GM18951 (cell line): ENCODE measurements around the gene HMGB1.
"Not testable (repeated sequence)": the region's sequence is repeated elsewhere in the genome, so short reads cannot be mapped to it uniquely, and the experiment has no call there.

Experiments
- POLR2A ChIP-seq: IDR thresholded peaks from 4 replicates; pipeline ENCODE4 v1.6.1; 2011; ENCODE audit warnings: mild to moderate bottlenecking; ENCODE audit not compliant: insufficient read length, insufficient read depth; ENCODE audit errors: extremely low read depth
- in situ Hi-C: fragments of 300-500 bp; cut with MboI; formaldehyde crosslinking; loops from one replicate; pipeline ENCODE4 v1.12.0; 2022; ENCODE audit warnings: low sequenced_read_pairs, mixed read lengths, inconsistent platforms; ENCODE audit not compliant: unreplicated experiment

Gene HMGB1

DNA sequence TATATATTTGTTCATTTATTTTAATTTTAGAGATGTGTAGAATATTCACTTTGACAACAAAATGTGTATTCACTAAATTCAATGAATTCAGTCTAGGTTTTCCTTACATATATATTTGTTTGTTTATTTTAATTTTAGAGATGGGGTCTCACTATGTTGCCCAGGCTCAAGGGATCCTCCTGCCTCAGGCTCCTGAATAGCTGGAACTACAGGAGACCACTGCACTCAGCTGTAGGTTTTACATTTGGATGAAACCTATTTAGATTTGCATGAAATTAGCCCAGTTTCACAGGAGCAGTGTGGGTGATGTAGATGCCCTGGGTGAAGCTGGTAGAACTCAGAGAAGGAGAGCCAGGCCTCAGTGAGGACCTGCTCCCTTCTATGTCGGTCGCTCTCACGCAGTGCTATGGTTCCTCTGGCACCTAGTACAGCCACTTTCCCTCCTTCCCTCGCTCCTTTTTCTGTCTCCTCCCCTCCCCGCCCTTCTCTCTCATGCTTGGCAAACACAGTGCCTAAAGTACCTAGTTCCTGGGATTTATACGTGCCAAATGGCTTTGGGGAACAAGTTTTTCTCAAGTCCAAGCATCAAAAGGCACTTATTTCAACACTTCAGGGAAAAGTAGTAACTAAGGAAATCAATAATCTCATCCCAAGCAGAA is 14.7 kb upstream of the HMGB1 start:
- in situ Hi-C loops = no loop called here
- no peak for TF ChIP-seq POLR2A

DNA sequence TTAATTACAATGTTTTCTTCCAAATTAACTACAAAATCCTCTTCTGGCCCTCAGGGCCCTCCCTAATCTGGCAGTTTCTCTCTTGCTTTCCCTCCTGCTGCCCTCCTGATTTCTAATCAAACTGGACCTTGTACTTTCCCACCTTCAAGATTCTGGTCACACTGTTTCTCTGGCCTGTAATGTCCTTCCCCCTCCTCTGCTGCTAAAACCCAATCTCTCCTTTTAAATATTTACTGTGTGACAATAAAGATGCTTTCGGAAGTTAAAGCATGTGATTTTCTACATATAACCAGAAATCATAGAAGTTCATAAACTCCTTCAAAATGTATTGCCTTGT is 14.1 kb upstream of the HMGB1 start:
- no peak for TF ChIP-seq POLR2A
- in situ Hi-C loops = no loop called here

DNA sequence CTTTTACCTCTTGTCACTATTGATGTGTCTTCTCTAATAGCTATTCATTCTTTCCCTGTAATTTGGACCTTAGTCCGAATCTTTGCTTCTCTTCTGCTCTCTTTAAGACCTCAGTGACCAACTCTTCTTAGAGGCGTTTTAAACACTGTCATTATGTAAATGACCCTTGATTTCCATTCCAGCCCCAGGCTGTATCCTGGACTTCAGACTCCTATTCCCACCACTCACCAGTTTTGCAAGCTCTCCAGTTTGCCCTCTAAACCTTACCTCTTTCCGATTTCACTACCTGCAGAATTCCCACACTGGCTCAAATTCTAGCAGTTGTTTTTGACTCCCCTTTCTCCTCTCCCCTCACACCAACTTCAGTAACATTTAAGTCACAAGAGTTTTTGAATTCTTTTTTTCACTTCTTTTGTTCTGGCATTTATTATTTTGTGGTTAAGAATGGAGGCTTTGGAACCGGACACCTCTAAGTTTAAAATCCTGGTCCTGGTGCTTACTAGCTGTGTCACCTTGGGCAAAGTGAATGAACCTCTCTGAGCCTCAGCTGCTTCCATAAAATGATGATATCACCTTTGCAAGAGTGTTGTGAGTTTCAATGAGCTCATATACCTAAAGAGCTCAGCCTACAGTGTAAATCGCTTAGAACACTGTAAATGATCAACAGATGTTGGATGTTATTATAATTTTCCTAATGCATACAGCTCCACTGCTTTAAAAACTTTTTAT is 13.6 kb upstream of the HMGB1 start:
- in situ Hi-C loops = no loop called here
- TF ChIP-seq POLR2A = no peak

DNA sequence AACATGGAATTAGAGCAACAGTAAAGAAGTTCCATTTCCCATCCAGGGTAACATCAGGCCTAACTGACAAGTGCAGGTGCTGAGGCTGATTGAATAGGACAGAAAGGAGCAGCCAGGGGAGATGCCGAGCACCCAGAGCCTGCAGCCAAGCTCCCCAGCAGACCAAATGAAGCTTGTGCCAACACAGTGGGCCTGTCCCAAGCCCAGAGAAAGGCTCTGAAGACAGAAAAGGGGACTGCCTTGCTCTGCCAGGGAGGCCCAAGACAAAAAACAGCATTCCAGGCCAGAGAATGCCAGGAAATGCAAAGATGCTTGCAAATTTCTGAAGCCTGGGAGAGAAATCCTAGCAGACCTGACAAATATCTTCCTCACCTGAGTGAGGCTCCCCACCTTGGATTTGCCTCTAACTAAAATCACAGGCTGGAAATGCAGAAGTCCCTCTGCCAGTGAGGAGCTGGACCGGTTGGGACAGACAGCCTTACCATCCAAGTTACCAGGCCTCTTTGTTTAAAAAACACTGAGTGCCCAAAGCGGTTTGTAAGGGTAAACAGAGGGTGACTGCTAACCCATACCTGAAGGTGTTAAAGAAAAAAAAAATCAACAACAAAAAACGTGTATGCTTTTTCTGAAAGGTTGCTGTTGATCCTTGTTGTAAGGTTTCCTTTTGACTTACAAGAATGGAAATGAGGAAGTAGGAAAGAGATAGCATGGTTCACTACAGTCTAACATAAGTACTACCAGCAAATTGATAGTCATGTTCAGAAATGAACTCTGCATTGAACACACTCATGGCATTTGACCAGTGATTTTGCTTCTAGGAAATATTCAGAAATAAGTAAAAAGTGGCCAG is 11.8 kb upstream of the HMGB1 start:
- in situ Hi-C loops = no loop called here
- TF ChIP-seq POLR2A = no peak

DNA sequence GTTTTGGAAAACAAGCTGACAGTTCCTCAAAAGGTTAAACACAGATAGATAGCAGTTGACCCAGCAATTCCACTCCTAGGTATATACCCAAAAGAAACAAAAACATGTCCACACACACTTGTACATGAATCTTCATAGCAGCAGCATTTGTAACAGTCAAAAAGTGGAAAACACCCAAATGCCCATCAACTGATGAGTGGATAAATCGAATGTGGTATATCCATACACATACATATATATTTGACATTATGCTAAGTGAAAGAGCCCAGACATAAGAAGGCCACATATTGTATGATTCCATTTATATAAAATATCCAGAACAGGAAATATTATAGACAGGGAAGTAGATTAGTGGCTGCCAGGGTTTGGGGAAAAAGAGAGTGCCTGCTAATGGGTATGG is 7.9 kb upstream of the HMGB1 start:
- in situ Hi-C loops = no loop called here
- no peak for TF ChIP-seq POLR2A

DNA sequence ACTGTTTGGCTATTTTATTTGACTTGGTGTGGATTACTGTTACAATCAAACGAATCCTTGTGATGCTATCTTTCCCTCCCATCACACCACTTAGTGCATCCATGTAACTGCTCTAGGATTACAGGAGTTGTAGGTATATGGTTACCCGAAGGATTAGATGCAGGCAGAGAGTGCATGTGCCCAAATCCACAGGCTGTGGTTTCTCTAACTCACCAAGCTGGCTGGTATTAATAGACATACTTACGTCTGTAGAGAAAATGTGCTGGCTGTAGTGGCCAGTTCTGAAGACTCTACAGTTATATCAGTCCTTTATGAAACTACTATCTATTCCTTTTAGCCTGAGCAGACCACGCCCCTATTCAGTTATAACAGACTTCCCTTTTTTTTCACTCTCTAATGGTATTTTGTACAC is 1.1 kb upstream of the HMGB1 start:
- TF ChIP-seq POLR2A = no peak
- in situ Hi-C loops = loop anchor here (5.0 kb wide), 1 partner anchor 75 kb away; no protein-coding TSS in a partner anchor

DNA sequence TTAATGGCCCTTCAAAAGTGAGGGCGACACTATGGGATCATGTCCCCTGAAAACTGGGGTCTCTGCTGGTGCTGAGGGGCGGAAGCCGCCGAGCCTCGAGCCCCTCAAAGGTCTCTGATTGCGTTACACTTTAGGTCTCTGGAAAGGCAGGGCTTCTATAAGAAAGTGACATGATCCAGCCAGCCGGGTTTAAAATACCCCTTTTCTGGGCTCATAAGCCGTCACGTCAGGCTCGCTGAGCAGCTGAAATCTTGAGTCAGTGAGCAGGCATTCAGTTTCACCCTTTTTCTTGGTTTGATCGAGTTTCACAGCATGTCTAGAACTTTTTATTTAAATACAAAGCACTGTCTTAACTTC is 600 bp upstream of the HMGB1 start:
- in situ Hi-C loops = loop anchor here (5.0 kb wide), 1 partner anchor 76 kb away; no protein-coding TSS in a partner anchor
- TF ChIP-seq POLR2A = no peak

DNA sequence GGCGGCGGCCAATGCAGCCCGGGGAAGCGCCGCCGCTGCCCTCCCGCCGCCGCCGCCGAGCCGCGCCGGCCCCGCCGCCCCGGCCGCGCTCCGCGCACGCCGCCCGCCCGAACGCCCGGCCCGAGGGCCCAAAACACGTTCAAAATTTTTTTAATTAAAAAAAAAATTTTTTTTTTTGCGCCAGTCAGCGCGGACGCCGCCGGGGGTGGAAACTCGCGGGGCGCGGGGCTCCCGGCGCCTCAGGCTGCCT is 468 bp downstream of the HMGB1 start:
- TF ChIP-seq POLR2A = no peak
- in situ Hi-C loops = loop anchor here (5.0 kb wide), 1 partner anchor 77 kb away; no protein-coding TSS in a partner anchor

DNA sequence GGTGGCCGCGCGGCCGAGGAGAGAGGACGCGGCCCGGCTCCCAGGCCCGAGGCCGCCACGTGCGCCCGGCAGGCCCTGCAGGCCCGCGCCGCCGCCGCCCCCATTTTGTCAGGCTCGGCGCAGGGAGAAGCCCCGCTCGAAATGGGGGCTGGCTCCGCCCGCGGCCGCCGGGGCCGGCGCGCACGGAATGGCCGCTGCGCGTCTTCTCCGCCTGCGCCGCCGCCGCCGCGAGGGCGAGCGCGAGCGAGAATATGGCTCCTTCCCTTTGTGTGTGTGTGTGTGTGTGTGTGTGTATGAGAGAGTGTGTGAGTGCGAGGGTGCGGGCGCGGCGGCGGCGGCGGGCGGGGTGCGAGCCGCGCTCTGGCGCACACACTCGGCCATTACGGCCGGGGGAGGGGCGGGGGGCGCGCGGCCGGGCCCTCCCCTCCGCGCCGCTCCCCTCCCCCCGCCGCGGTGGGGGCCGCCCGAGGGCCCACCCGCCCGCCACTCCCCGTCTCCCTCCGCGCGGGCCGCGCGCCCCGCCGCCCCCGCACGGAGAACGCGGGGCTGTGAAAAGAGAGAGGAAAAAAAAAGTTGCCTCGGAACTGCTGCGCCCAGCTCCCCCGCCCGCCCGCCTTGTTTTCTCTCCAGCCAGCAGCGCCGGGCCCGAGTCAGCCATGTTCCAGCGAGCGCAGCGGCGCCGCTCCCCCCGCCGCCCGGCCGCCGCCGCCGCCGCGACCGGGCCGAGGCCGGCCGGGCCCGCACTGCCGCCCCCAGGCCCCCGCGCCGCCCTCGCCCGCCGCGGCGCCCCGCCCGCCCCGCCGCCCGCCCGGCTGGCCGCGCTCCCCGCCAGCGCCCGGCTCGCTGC is 1.0 kb downstream of the HMGB1 start:
- no peak for TF ChIP-seq POLR2A
- in situ Hi-C loops = loop anchor here (5.0 kb wide), 1 partner anchor 78 kb away; no protein-coding TSS in a partner anchor

DNA sequence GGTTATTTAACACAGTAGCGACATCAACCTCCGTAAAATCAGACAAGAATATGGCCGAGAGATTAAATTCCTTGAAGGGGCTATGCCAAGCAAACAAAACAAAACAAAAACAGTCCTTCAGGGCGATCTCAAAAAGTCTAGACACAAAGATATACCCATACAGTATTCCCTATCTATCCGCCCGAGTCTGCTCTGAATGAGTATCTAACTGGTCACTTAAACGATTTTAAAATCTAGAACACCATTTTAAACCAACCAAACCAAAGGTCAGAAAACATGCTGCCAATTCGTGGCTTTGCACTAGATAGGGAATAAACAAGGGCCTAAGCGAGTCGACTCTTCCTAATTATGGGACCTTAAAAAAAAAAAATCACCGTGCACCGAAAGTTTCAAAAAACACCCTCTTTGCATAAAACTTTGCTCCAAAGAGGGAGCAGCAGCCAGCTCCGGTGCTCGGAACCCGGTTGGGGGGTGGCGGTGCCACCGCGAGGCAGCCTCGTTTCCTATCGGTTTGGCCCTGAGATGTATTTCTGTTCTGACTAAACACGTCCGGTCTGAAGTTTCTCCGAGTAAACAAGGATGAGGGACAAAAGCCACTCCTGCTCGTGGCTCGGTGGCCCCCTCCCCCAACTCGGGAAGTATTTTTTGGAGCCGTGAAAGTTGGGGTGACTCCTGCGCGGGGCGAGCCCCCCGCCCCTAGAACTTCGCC is 1.8 kb downstream of the HMGB1 start:
- no peak for TF ChIP-seq POLR2A
- in situ Hi-C loops = no loop called here

DNA sequence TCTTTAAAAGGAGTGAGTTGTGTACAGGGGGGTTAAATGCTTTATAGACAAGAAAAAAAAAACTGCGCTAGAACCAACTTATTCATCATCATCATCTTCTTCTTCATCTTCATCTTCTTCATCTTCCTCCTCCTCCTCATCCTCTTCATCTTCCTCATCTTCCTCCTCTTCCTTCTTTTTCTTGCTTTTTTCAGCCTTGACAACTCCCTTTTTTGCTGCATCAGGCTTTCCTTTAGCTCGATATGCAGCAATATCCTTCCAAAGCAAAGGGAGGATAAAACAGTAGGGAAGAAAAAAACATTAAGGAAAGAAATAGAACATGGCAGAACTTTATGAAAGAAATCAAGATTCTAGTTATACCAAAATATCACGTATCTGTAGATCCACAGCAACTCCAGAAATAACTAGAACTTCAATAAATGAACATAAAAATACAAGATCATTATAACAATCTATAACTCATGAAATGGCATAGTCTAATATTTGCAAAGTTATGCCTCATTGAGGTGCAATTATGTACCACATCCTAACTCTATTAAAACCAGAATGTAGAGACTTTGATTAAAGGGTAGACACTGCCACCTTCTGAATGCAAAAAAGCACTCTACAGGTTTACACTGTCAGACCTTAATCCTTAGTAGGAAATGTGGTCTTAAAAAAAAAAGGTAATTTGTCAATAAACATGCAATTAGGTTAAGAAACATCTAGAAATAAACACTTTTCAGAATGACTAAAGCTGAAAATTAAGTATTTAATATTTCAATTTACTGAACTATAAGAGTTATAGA is 4.3 kb downstream of the HMGB1 start:
- in situ Hi-C loops = not testable (repeated sequence)
